ENCODE results near the gene ENTHD1. TPM values are rescaled to one million over a fixed set of nuclear protein-coding genes. Genes with fewer than 3 reads are reported as not detected.

The ENTHD1 gene, protein sequence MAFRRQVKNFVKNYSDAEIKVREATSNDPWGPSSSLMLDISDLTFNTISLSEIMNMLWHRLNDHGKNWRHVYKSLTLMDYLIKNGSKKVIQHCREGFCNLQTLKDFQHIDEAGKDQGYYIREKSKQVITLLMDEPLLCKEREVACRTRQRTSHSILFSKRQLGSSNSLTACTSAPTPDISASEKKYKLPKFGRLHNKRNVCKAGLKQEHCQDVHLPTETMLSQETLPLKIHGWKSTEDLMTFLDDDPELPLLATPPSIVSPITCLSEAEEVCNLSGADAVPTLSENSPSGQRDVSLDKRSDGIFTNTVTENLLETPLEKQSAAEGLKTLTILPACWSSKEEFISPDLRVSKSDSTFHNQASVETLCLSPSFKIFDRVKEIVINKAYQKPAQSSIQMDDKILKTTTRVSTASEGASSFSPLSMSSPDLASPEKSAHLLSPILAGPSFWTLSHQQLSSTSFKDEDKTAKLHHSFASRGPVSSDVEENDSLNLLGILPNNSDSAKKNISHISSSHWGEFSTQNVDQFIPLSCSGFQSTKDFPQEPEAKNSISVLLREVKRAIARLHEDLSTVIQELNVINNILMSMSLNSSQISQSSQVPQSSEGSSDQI
- not detected in 2 replicates for total RNA-seq

GRCh38 chr22:39893526-39893925 lies at the start of gene ENTHD1:
ENTHD1 (minus strand) TSS chr22:39893760; CDS start chr22:39887748, 6,012 bp downstream.

GRCh38 chr22:39900306-39901227 lies 7.0 kb upstream of the ENTHD1 start, which contains the start of gene GRAP2:
GRAP2 (plus strand) TSS chr22:39901084; CDS start chr22:39947107, 46,023 bp downstream.

Other genes with a start within 250 kb of the ENTHD1 start
- gene GRAP2, start 7.3 kb upstream of the ENTHD1 start, total RNA-seq: under 0.01 and 0.45 TPM in 2 replicates
- not detected in 2 replicates for gene TMA7B, start 66.6 kb upstream of the ENTHD1 start, total RNA-seq
- gene FAM83F, start 101.2 kb upstream of the ENTHD1 start, total RNA-seq: under 0.01 TPM in 1 of 2 replicates, not detected in the other